Ascending aorta (tissue), 2 donors: ENCODE data around the gene ZNF831. TPM values are rescaled to one million over a fixed set of nuclear protein-coding genes. Genes with fewer than 3 reads are reported as not detected.

Experiments used
- DNase-seq, 2 donors: peaks; one replicate each; pipeline ENCODE4 v3.0.0-alpha.2; 2019; ENCODE audit warnings: low spot score in 2 of 2
- H3K27ac ChIP-seq, 2 donors: fragments of 200-600 bp; sonication (generic); one replicate each; pipeline ENCODE4 v1.5.1; 2016 to 2017; ENCODE audit warnings: mild to moderate bottlenecking in 1 of 2
- H3K27me3 ChIP-seq: fragments of 200-600 bp; sonication (generic); one replicate; pipeline ENCODE4 v1.5.1; 2017
- H3K36me3 ChIP-seq, 2 donors: fragments of 200-600 bp; sonication (generic); one replicate each; pipeline ENCODE4 v1.5.1; 2016
- H3K4me1 ChIP-seq, 2 donors: fragments of 200-600 bp; sonication (generic); one replicate each; pipeline ENCODE4 v1.5.1; 2016 to 2017; ENCODE audit warnings: mild to moderate bottlenecking in 1 of 2
- H3K4me3 ChIP-seq, 2 donors: fragments of 200-600 bp; sonication (generic); one replicate each; pipeline ENCODE4 v1.5.1; 2016 to 2017; ENCODE audit warnings: mild to moderate bottlenecking in 1 of 2
- H3K9me3 ChIP-seq, 2 donors: fragments of 200-600 bp; sonication (generic); one replicate each; pipeline ENCODE4 v1.5.1; 2016
- intact Hi-C: fragments of 100-400 bp; cut with DNase I; formaldehyde crosslinking; loops from one replicate; pipeline ENCODE4 v1.15.1; 2023
- total RNA-seq: library from RNA; depleted of rRNA; stranded (reverse); fragments of >200 nt; gene quantifications from one replicate; pipeline ENCODE4 v1.1.0, GENCODE V29; 2016
- TF ChIP-seq, protein P1 (sequence below), 3 experiments: fragments of 200-600 bp in 2 of 3; fragments of 450-650 bp in 1 of 3; sonication (generic) in 2 of 3; IDR thresholded peaks; one replicate each; pipeline ENCODE4 v1.5.1; 2016 to 2019; ENCODE audit warnings: antibody characterized with exemption in 3 of 3, mild to moderate bottlenecking in 1 of 3, moderate library complexity in 1 of 3

ZNF831 gene
- total RNA-seq, 1 donor from 2014 or later = 0.53 TPM

DNA sequence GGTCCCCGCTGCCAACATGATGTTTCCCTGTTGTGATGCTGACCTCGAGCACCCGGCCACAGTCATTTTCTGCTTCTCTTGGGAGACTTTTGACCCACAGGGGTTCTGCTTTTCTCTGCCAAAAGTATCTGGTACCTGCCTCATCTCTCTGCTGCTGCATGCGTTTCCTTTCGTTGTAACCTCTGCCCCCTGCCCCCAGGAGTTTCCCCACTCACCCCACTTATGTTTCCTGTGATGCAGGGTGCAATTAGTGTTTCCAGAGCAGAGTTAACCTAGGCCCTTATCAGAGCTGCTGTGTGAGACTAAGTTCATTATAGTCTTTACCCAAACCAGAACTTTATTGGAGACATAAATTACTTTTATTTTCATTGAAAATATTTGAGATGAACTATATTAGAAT is 71.6 kb downstream of the ZNF831 start:
- no peaks in the 10 kb centered on the region for H3K9me3 ChIP-seq
- H3K27me3 ChIP-seq = no peaks in the 10 kb centered on the region
- H3K27ac ChIP-seq = no peak overlapping the region
- H3K4me1 ChIP-seq = no peaks in the 10 kb centered on the region
- TF ChIP-seq, protein P1, sequence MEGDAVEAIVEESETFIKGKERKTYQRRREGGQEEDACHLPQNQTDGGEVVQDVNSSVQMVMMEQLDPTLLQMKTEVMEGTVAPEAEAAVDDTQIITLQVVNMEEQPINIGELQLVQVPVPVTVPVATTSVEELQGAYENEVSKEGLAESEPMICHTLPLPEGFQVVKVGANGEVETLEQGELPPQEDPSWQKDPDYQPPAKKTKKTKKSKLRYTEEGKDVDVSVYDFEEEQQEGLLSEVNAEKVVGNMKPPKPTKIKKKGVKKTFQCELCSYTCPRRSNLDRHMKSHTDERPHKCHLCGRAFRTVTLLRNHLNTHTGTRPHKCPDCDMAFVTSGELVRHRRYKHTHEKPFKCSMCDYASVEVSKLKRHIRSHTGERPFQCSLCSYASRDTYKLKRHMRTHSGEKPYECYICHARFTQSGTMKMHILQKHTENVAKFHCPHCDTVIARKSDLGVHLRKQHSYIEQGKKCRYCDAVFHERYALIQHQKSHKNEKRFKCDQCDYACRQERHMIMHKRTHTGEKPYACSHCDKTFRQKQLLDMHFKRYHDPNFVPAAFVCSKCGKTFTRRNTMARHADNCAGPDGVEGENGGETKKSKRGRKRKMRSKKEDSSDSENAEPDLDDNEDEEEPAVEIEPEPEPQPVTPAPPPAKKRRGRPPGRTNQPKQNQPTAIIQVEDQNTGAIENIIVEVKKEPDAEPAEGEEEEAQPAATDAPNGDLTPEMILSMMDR (IDR thresholded peaks at IDR 0.05) = no peak
- no peak overlapping the region for H3K4me3 ChIP-seq
- no peaks in the 10 kb centered on the region for H3K36me3 ChIP-seq
- intact Hi-C loops = no loop called here
- no peak for DNase-seq

DNA sequence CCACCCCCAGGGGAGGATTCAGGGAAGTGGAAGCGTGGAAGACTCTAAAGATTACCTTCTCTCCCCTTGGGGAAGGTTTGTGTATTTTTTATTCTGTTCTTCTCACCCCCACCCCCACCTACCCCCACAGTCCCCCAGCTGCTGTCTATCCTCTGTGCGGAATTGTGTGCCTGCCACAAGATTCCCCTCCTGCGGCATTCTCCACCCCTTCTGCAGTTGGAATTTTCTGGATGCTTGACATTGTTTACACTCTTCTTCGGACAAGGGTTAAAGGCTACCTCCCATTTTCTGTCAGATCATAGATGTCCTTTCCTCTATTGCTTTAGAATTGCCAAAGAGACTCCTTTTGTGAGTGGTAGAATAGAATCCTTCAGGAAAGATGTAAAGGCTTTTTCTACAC is 76.4 kb downstream of the ZNF831 start:
- no peak overlapping the region for H3K4me3 ChIP-seq
- H3K36me3 ChIP-seq = no peaks in the 10 kb centered on the region
- H3K27ac ChIP-seq = no peak overlapping the region
- no peaks in the 10 kb centered on the region for H3K9me3 ChIP-seq
- TF ChIP-seq, protein P1 (IDR thresholded peaks at IDR 0.05) = no peak
- no peaks in the 10 kb centered on the region for H3K27me3 ChIP-seq
- DNase-seq = no peak
- no peaks in the 10 kb centered on the region for H3K4me1 ChIP-seq
- intact Hi-C loops = no loop called here

DNA sequence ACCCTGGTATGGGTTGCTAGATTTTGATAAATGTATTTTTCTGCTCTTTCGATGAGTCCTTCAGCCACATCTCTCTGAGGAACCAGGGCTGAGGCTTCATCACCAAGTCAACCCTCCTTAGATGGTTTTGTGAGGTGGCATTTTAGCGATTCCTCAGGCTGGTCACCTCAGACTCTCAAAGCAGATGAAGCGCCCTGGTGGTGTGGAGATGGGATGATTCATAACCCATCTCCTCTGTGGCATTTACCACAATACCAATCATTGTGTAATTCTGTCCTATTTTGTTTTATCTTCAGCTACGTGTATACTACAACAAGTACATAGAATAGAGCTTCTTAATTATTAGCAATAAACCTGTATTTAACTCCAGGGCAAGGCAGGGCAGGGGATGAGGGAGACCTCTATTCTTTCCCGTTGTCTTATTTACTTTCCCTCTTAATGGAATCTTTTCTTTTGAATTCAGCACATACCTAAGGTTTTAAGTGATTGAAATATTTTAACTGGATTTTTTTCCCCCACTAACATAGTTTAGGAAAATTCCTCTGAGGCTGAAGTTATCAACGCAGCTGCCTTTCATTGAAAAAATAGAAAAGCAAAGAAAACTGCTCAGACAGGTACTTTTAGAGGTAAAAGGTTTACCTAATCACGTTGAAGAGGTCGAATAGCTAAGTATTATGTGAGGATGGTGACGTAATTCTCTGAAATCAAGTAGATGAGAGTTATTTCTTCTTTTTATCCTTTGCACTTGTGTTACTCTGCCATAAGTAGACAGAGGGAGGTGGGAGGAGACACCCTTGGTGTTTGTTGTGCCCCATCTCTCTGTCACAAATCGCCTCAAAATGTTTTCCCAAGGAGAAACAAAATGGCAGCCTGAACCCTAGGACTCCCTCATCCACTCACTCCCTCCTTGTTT is 79.3 kb downstream of the ZNF831 start:
- TF ChIP-seq, protein P1 (IDR thresholded peaks at IDR 0.05) = no peak
- Histone ChIP-seq H3K36me3 (no peaks in the 10 kb centered on the region), H3K27me3 (no peaks in the 10 kb centered on the region), H3K27ac (no peak overlapping the region), H3K4me1 (no peaks in the 10 kb centered on the region), H3K4me3 (no peak overlapping the region), H3K9me3 (no peaks in the 10 kb centered on the region)
- DNase-seq = no peak
- intact Hi-C loops = no loop called here

DNA sequence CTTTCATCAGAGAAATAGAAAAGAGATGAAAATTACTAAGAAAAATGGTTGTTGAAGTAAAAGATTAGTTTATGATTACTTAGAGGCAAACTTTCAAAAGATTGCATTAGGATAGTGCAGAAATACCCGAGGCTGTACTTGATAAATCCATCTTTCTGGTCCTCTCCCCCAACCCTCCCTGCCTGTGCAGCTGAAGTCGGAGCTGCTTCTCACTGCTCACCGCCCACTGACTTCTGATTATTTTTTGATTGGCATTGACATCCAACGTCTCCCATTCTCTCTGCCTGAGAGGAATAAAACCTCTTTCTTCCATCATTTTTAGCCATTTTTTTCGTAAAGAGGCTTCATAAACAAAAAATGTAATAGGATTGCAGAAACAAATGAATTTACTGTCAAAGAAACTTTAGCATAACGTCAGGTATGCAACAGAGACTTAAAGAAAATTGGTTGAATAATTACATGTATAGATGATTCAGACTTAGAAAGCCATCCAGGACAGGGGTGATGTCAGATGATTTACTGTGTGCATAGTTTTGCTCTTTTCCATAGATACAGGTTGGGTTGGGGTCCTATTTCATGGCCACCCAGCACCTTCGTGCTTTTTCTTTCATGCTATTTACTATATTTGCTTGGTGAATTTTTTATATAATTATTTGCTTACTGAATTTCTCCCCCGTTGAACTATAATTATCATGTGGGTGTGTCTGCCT is 83.2 kb downstream of the ZNF831 start:
- no peak for DNase-seq
- no peaks in the 10 kb centered on the region for H3K36me3 ChIP-seq
- H3K27ac ChIP-seq = no peak overlapping the region
- H3K27me3 ChIP-seq = no peaks in the 10 kb centered on the region
- H3K4me3 ChIP-seq = no peak overlapping the region
- H3K9me3 ChIP-seq = no peaks in the 10 kb centered on the region
- no peaks in the 10 kb centered on the region for H3K4me1 ChIP-seq
- TF ChIP-seq, protein P1 (IDR thresholded peaks at IDR 0.05) = no peak
- intact Hi-C loops = no loop called here

DNA sequence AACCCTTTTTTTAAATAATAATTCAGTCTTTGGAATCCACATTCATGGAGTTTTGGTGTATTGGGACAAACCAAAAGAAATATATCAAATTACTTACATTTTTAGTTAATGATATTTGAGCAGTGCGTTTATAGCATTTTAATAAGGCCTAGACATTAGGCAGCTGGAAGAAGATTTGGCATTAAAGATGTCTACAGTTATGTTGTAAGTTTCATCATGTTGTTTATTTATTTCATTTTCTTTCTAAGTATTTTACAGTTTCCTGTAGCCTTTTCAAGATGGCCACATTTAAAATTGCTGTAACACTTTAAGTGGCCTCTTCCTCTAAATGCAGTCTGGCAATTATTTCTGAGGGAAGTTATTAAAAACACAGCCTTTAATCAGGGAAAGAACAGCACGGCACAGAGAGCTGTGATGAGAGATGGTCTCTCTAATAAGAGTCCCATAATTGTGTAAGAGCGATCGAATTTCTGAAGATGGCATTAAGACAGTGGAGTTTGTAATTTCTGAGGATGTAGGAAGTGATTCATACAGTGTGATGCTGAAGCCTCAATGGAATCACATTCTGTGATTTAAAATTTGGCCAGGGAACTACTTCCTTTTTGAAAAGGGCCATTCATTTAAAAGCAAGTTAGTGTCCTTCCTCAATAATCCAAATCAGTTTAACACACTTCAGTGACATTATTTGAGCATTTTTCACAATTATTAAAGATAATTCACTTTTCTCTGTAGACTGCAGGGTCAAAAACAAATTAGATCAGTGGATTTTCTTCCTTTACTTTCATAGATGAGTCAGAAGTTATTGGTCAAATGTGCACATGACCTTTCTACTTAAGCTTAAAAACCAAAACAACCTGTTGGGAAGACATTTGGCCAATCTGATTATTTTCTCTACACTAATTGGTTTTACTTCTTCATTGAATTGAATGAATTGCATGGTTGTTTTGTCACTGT is 84.4 kb downstream of the ZNF831 start:
- Histone ChIP-seq H3K27ac (no peak overlapping the region), H3K36me3 (no peaks in the 10 kb centered on the region), H3K4me3 (no peak overlapping the region), H3K9me3 (no peaks in the 10 kb centered on the region), H3K4me1 (no peaks in the 10 kb centered on the region), H3K27me3 (no peaks in the 10 kb centered on the region)
- TF ChIP-seq, protein P1 (IDR thresholded peaks at IDR 0.05) = no peak
- no peak for DNase-seq
- intact Hi-C loops = no loop called here
